Bronchus fibroblast of lung (primary cell): ENCODE results near the gene CXCL3. TPM values are rescaled to one million over a fixed set of nuclear protein-coding genes. Genes with fewer than 3 reads are reported as not detected.

Experiments used
- total RNA-seq: library from RNA; depleted of rRNA; stranded (reverse); fragments of >200 nt; gene quantifications from 2 replicates; pipeline ENCODE4 v1.2.3, GENCODE V29; 2015

CXCL3 gene
- 2.4 and 4.6 TPM in 2 replicates for total RNA-seq

DNA sequence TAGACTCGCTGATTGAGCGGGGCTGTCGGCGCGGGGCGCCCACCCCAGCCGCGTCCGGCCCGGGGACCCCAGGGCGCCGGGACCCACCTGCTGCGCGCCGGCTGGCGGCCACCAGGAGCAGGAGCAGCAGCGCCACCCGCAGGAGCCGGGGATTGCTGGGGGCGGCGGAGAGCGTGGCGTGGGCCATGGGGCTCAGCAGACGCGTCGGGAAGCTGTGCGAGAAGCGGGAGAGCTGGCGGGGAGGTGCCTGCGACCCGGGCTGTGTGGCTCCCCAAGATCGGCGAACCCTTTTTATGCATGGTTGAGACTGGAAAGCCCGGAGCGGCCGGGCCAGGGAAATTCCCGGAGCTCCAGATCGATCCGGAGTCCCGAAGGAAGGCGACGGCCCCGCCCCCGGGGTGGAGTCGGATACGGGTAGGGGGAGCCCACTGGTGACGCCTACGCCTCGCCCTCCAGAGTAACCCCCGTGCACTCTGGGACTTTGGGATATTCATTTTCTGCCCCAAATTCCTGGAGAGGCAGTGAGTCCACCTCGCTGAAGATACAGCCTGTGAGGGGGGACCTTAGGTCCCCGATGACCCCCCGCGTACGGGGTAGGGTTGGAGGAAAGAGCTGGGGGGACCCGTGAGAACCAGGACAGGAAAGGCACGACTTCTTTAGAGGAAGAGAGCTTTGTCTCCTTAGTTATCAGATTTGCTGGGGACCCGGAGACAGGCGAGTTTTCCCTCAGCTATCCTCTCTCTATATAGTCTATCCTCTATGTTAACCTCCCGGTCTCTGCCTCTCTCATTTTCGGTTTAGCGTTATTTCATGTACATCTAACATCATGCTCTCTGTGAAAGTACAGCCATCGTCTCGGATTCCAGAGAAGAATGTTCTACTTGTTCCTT, at the start of gene CXCL3:
CXCL3 (minus strand) TSS at position 265 of the 890 bp plus-strand sequence; CDS start at position 187, 78 bp downstream.

DNA sequence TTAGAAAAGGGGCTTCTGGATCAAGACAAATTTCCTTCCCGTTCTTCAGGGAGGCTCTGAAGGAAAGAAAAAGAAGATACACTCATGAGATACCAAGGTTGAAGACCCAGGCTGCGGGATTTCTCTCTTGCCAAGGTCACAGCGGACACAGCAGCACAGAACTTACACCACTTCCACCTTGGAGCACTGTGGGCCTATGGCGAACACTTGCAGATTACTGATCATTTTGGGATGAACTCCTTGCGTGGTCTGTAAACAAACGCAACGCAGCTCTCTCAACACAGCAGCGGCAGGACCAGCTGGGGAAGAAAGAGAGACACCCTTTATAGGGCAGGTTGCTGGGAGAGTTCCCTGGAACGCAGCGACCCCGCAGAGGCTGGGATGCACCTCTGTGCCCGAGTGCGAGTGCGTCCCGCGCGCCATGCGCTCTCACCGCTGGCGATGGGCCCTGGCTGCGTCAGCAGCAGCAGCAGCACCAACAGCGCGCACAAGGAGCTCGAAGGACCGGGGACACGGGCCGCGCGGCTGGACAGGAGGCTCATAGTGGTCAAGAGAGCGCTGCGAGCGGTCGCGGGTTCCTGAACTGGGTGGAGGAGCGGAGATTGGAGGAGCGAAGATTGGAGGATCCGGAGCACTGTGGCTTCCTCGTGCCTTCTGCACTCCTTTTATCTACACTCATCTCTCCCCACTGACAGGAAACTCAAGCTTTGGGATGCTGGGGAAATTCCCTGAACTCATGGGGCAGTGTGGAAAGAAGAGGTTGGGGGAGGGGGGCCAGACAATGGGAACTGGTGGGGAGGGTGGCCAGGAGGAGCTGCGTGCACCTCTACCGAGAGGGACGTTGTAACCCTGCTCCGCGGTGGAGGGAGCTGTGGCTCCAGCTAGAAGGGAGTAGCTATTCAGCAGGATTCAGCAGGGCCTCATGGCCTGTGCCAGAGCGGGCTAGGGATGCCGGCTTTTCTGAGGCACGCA, 40.2 kb downstream of the CXCL3 start, which contains the start of gene CXCL5:
CXCL5 (minus strand) TSS at position 638 of the 972 bp plus-strand sequence; CDS start at position 542, 96 bp downstream.

GRCh38 chr4:73988061-73988460, 50.4 kb downstream of the CXCL3 start, which contains the start of gene PPBP:
Gene PPBP (minus strand): TSS chr4:73988190. CDS start chr4:73988103, 87 bp downstream.

Other genes starting within 250 kb of the CXCL3 start
- gene CXCL6, start 202.0 kb downstream of the CXCL3 start, total RNA-seq = 1.0 and 2.5 TPM in 2 replicates
- not detected in 2 replicates for gene PF4V1, start 185.4 kb downstream of the CXCL3 start, total RNA-seq
- 6.2 and 7.3 TPM in 2 replicates for gene CXCL1, start 169.3 kb downstream of the CXCL3 start, total RNA-seq
- 0.50 and 2.1 TPM in 2 replicates for gene PF4, start 56.7 kb downstream of the CXCL3 start, total RNA-seq
- 0.34 TPM in 1 of 2 replicates, not detected in the other for gene PPBP, start 50.5 kb downstream of the CXCL3 start, total RNA-seq
- 5.9 and 7.6 TPM in 2 replicates for gene CXCL5, start 40.0 kb downstream of the CXCL3 start, total RNA-seq
- gene CXCL2, start 60.5 kb upstream of the CXCL3 start, total RNA-seq = 5.5 and 6.4 TPM in 2 replicates
- gene MTHFD2L, start 119.4 kb upstream of the CXCL3 start, total RNA-seq = 4.9 and 10.9 TPM in 2 replicates